ENCODE measurements around the gene DDN.

DNA sequence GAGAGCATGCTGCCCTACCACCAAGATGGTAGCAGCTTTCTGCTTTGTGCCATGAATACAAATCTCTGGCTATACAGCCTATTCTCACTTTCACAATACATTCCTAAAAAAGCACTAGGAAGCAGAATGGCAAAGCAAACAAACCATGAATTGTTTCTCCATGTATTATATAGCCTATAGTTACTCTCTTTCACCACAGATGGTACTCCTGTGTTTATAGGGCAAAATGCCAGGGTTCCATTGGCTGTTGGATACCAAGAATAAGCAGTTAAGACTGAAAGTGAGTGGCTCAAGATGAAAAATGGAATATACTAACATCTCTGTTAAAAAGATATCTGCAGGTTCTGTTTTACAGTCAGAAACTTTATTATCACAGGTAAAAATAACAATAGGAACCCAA is 53.0 kb downstream of the DDN start:
- TF ChIP-seq, protein P1, sequence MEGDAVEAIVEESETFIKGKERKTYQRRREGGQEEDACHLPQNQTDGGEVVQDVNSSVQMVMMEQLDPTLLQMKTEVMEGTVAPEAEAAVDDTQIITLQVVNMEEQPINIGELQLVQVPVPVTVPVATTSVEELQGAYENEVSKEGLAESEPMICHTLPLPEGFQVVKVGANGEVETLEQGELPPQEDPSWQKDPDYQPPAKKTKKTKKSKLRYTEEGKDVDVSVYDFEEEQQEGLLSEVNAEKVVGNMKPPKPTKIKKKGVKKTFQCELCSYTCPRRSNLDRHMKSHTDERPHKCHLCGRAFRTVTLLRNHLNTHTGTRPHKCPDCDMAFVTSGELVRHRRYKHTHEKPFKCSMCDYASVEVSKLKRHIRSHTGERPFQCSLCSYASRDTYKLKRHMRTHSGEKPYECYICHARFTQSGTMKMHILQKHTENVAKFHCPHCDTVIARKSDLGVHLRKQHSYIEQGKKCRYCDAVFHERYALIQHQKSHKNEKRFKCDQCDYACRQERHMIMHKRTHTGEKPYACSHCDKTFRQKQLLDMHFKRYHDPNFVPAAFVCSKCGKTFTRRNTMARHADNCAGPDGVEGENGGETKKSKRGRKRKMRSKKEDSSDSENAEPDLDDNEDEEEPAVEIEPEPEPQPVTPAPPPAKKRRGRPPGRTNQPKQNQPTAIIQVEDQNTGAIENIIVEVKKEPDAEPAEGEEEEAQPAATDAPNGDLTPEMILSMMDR (IDR thresholded peaks at IDR 0.05), result no peak
- TF ChIP-seq MXI1 (IDR thresholded peaks at IDR 0.05; ENCODE audit: low read depth, low read length) (no peak), POLR2AphosphoS5 (IDR thresholded peaks at IDR 0.05; ENCODE audit: low read depth, low read length) (no peak), RFX5 (IDR thresholded peaks at IDR 0.05; ENCODE audit: low read length) (no peak), MEF2A (IDR thresholded peaks at IDR 0.05; ENCODE audit: borderline replicate concordance, low read depth) (no peak)
- TF ChIP-seq, protein P2, sequence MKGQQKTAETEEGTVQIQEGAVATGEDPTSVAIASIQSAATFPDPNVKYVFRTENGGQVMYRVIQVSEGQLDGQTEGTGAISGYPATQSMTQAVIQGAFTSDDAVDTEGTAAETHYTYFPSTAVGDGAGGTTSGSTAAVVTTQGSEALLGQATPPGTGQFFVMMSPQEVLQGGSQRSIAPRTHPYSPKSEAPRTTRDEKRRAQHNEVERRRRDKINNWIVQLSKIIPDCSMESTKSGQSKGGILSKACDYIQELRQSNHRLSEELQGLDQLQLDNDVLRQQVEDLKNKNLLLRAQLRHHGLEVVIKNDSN (IDR thresholded peaks at IDR 0.05; ENCODE audit: borderline replicate concordance, low read depth), result no peak
